HG03457 (cell line): Measurements from ENCODE around the gene AKAP8.
"Not testable (repeated sequence)": the region's sequence is repeated elsewhere in the genome, so short reads cannot be mapped to it uniquely, and the experiment has no call there.

Experiments used
- ATAC-seq: cut with Tn5 transposase; IDR thresholded peaks from one replicate; pipeline ENCODE4 v1.9.1; 2021; ENCODE audit warnings: moderate number of reproducible peaks; ENCODE audit not compliant: unreplicated experiment

AKAP8 gene

GRCh38 chr19:15404097-15404779 lies 24.7 kb upstream of the AKAP8 start:
- no peak for ATAC-seq

GRCh38 chr19:15403151-15403531 lies 23.6 kb upstream of the AKAP8 start:
- ATAC-seq: no peak

- ATAC-seq: no peak
Measured at GRCh38 chr19:15402411-15403150, 23.0 kb upstream of the AKAP8 start.

DNA sequence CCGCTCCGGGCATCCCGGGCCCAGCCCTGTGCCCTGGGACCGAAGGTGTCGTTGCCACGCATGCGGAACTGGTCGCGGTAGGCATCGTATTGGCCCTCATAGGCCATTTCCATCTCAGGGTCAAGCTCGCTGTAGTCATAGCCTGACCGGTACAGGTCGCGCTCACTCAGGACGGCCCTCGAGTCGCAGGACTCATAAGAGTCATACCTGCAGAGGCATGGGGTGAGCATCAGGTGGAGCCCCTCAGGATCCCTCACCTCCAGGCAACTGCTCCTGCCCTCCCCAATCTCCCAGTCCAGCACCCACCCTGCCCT lies 21.8 kb upstream of the AKAP8 start:
- no peak for ATAC-seq

- no peak for ATAC-seq
Measured at GRCh38 chr19:15400521-15401396, 21.2 kb upstream of the AKAP8 start.

GRCh38 chr19:15399635-15400034 lies 20.0 kb upstream of the AKAP8 start:
- no peak for ATAC-seq

- ATAC-seq: no peak
Measured at GRCh38 chr19:15399234-15399515, 19.6 kb upstream of the AKAP8 start.

- no peak for ATAC-seq
Measured at GRCh38 chr19:15398501-15399233, 19.1 kb upstream of the AKAP8 start.

DNA sequence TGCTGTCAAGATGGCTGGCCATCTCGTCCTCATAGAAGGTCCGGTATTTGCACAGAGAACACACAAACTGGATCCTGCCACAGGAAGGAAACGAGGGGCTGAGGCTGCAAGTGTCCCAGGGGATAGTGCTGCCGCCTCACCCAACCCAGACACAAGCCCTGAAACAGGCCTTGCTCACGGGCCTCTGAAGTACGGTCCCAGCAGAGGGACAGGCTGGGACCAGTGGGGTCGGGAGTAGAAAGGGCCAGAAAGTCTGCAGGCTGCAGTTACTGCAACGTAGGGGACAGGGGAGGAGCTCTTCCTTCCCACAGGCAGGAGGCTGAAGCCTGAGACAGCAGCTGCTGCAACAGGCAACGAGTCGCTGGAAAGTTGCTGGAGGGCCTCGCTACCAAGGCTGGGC lies 18.2 kb upstream of the AKAP8 start:
- ATAC-seq: no peak

GRCh38 chr19:15397236-15397635 lies 17.6 kb upstream of the AKAP8 start:
- no peak for ATAC-seq

DNA sequence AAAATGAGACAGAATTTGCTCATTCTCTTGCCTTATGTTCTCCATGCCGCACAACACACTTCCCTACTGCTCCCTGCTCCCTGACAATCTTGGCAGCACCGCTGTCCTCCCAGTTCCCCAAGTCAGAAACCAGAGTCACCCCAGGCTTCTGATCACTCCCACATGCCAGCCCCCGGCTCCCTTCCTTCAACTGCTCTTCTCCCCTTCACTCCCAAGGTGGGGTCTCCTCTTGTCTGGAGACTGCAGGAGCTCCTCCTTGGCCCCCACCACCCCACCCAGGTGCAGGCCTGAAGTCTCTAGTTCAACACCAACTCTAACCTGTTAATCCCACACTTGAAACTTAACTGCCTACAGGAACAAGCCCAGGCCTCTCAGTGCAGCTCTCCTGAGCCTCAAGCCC lies 16.8 kb upstream of the AKAP8 start:
- no peak for ATAC-seq

DNA sequence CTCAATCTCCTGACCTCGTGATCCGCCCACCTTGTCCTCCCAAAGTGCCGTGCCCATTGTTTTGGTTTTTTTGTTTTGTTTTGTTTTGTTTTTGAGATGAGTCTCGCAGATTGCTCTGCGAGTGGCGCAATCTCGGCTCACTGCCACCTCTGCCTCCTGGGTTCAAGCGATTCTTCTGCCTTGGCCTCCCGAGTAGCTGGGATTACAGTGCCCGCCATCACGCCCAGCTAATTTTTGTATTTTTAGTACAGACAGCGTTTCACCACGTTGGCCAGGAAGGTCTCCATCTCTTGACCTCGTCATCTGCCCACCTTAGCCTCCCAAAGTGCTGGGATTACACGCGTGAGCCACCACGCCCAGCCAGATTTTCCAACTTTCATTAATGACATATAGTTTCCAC lies 15.7 kb upstream of the AKAP8 start:
- not testable (repeated sequence) for ATAC-seq

DNA sequence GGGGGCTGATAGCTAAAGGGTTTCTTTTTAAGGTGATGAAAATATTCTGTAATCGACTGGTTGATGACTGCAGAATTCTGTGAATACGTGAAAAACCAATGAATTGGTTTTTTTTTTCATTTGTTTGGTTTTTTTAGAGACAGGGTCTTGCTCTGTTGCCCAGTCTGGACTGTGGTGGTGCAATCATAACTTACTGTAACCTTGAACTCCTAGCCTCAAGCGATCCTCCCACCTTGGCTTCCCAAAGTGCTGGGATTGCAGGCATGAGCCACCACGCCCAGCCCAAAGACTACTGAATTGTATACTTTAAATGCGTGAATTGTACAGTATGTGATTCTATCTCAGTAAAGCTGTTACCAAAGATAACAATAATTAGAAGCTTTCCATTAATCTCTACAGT lies 14.8 kb upstream of the AKAP8 start:
- ATAC-seq: no peak

- no peak for ATAC-seq
Measured at GRCh38 chr19:15393963-15394362, 14.4 kb upstream of the AKAP8 start.

DNA sequence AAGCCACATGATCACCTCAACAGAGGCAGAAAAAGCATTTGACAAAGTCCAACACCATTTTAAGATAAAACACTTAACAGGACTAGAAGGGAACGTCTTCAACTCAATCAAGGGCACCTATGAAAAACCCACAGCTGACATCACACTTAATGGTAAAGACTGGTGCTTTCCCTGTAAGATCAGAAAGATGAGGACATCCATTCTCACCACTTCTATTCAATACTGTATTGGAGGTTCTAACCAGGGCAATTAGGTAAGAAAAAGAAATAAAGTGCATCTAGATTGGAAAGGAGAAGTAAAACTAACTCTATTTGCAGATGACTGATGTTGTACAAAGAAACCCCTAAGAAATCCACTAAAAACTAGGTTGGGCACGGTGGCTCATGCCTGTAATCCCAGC lies 11.2 kb upstream of the AKAP8 start:
- ATAC-seq: no peak

DNA sequence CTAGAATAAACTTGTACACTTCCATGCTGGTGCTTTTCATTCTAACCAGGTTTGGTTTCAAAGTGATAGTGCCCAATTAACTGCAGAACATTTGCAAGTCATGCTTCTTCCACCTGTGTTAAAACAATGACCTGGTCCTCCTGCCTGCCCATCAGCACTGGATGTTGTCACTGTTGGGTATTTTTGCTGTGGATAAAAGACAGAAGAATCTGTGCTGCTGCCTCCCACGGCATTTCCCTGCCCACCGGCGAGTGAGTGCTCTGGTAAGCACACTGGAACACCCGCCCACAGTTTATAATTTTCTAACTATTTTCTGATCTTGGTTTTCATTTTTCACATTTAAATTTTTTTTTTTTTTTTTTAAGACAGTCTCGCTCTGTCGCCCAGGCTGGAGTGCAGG lies 2.3 kb upstream of the AKAP8 start:
- no peak for ATAC-seq

DNA sequence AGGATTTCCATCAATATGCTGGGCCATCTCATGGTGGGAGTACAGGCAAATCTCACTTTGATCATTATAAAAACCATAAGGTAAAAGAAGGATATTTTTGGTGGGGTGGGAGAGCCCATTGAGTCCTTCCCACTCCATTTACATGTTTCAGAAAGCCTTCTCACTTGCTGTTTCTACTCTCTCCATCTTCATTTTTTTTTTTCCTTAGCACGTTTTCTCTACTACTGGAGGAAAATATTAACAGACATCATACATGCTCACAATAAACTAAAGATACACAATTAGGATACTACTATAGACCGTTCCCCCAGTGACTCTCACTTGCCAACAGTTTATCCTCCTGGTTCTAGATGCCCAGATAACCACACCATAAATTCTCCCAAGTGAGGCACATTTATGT lies 1.8 kb upstream of the AKAP8 start:
- ATAC-seq: no peak

DNA sequence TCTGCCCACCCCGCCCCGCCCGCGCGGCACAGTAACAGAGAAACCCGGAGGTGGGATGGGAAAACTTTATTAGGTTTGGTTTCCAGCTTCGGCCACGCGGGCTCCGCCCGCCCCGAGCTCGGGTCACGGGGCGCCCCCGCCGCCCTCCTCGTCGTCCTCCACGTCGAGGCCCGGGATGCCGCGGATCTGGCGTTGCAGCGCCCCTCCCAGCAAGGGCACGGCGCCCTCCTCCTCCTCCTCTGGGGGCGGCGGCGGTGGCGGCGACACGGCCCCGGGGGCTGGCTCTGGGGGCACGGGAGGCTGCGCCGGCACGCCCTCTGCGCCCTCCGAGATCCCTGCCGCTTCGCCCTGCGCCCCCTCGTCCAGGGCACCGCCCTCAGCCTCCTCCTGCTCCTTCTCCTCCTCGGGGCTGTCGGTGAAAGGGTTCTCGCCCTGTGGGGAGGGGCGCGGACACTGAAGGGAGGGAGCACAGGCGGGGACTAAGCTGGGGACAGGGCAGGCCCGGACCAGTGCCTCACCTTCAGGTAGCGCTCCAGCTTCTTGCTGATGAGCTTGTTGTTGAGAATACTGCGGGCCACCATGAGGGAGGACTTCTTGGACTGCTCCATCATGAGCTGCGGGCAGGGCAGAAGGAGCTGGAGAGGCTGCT lies 536 bp upstream of the AKAP8 start:
- peak; percentile 31 for ATAC-seq

- ATAC-seq: no peak
Measured at GRCh38 chr19:15378534-15379082, 979 bp downstream of the AKAP8 start.

DNA sequence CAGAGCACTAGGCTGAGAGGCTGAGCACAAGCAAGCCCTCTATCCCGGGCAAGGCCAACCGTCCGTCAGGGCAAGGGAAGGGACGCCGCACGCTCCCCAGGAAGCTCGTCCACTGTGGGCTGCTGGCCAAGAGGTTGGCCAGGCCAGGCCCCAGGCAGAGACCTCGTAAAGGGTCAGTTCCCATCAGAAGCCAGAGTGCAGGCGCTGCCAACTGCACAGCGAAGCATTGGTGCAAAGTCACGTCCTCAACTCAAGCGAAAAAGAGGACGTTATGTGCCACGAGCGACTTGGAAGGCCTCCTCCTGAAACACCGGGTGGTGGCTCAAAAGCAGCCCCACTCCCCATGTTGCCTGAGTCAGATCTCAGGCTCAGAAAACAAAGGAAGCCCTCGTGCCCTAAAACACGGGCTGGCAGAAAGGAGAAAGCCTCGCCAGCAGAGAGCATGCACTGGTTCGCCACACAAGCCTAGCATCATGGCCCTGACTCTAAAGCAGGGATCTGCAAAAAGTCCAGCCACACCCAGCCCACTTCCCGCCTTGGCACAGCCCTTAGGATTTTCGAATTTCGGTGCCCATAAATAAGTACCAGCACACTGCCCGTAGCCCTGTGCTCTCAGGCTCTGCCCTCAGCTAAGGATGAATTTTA lies 4.7 kb downstream of the AKAP8 start:
- no peak for ATAC-seq
